HG03521 (cell line): Measurements from ENCODE around the gene CACNA1E.

Experiments used
- ATAC-seq: cut with Tn5 transposase; IDR thresholded peaks from one replicate; pipeline ENCODE4 v1.9.1; 2021; ENCODE audit warnings: mild to moderate bottlenecking, moderate library complexity; ENCODE audit not compliant: unreplicated experiment

Gene CACNA1E

GRCh38 chr1:181482521-181483284, 614 bp upstream of the CACNA1E start:
- ATAC-seq: peak; percentile 49

- no peak for ATAC-seq
These were observed 1.5 kb downstream of the CACNA1E start for GRCh38 chr1:181484821-181485220.

- no peak for ATAC-seq
These were observed 2.2 kb downstream of the CACNA1E start for GRCh38 chr1:181485287-181486097.

GRCh38 chr1:181486098-181486420, 2.7 kb downstream of the CACNA1E start:
- ATAC-seq: no peak

GRCh38 chr1:181488866-181489265, 5.5 kb downstream of the CACNA1E start:
- no peak for ATAC-seq

- no peak for ATAC-seq
These were observed 7.0 kb downstream of the CACNA1E start for GRCh38 chr1:181490276-181490675.

GRCh38 chr1:181490740-181491712, 7.7 kb downstream of the CACNA1E start:
- no peak for ATAC-seq

- ATAC-seq: no peak
These were observed 9.8 kb downstream of the CACNA1E start for GRCh38 chr1:181493166-181493565.

- ATAC-seq: no peak
These were observed 10.6 kb downstream of the CACNA1E start for GRCh38 chr1:181493885-181494284.

GRCh38 chr1:181496759-181497158, 13.4 kb downstream of the CACNA1E start:
- ATAC-seq: no peak

- no peak for ATAC-seq
These were observed 14.6 kb downstream of the CACNA1E start for GRCh38 chr1:181497870-181498269.

GRCh38 chr1:181499825-181500224, 16.5 kb downstream of the CACNA1E start:
- no peak for ATAC-seq

GRCh38 chr1:181500636-181501035, 17.3 kb downstream of the CACNA1E start:
- no peak for ATAC-seq

- ATAC-seq: no peak
These were observed 18.3 kb downstream of the CACNA1E start for GRCh38 chr1:181501612-181502011.

- no peak for ATAC-seq
These were observed 20.0 kb downstream of the CACNA1E start for GRCh38 chr1:181503171-181503810.

- ATAC-seq: peak; percentile 64
These were observed 21.1 kb downstream of the CACNA1E start for GRCh38 chr1:181504399-181504842.

GRCh38 chr1:181506563-181507353, 23.4 kb downstream of the CACNA1E start:
- ATAC-seq: no peak

GRCh38 chr1:181508486-181509165, 25.3 kb downstream of the CACNA1E start:
- ATAC-seq: no peak

GRCh38 chr1:181513786-181514297, 30.5 kb downstream of the CACNA1E start:
- ATAC-seq: no peak
